ENCODE results near the gene TOMM22.

Gene TOMM22

GRCh38 chr22:38696606-38697424 lies 15.1 kb downstream of the TOMM22 start:
- DNase-seq (ENCODE audit: low spot score) = peak; percentile 62

GRCh38 chr22:38697425-38698089 lies 15.8 kb downstream of the TOMM22 start:
- DNase-seq (ENCODE audit: low spot score) = no peak

- no peak for DNase-seq (ENCODE audit: low spot score)
Measured at GRCh38 chr22:38698407-38699094, 16.8 kb downstream of the TOMM22 start.

- no peak for DNase-seq (ENCODE audit: low spot score)
Measured at GRCh38 chr22:38699143-38699542, 17.4 kb downstream of the TOMM22 start.

- DNase-seq (ENCODE audit: low spot score) = no peak
Measured at GRCh38 chr22:38699784-38700183, 18.0 kb downstream of the TOMM22 start.

- no peak for DNase-seq (ENCODE audit: low spot score)
Measured at GRCh38 chr22:38700270-38700788, 18.6 kb downstream of the TOMM22 start.

GRCh38 chr22:38700789-38701628 lies 19.3 kb downstream of the TOMM22 start, which contains the start of gene JOSD1:
Gene JOSD1 (minus strand): TSS chr22:38700943. CDS start chr22:38699987, 956 bp downstream.
- peak; percentile 84 for DNase-seq (ENCODE audit: low spot score)

- no peak for DNase-seq (ENCODE audit: low spot score)
Measured at GRCh38 chr22:38704654-38705234, 23.0 kb downstream of the TOMM22 start.

- peak; percentile 100 for DNase-seq (ENCODE audit: low spot score)
Measured at GRCh38 chr22:38705235-38706100, 23.7 kb downstream of the TOMM22 start, which contains the start of gene GTPBP1. Gene GTPBP1 (plus strand): TSS chr22:38705944. CDS start chr22:38705956, 12 bp downstream.

- DNase-seq (ENCODE audit: low spot score) = no peak
Measured at GRCh38 chr22:38706101-38706900, 24.5 kb downstream of the TOMM22 start.

- no peak for DNase-seq (ENCODE audit: low spot score)
Measured at GRCh38 chr22:38706901-38707195, 25.1 kb downstream of the TOMM22 start.

- DNase-seq (ENCODE audit: low spot score) = peak; percentile 48
Measured at GRCh38 chr22:38707346-38707745, 25.6 kb downstream of the TOMM22 start.

- DNase-seq (ENCODE audit: low spot score) = no peak
Measured at GRCh38 chr22:38707984-38708383, 26.2 kb downstream of the TOMM22 start.

- no peak for DNase-seq (ENCODE audit: low spot score)
Measured at GRCh38 chr22:38709306-38709705, 27.5 kb downstream of the TOMM22 start.

- DNase-seq (ENCODE audit: low spot score) = no peak
Measured at GRCh38 chr22:38710351-38710750, 28.6 kb downstream of the TOMM22 start.

GRCh38 chr22:38710866-38711265 lies 29.1 kb downstream of the TOMM22 start:
- no peak for DNase-seq (ENCODE audit: low spot score)

GRCh38 chr22:38712486-38713207 lies 30.9 kb downstream of the TOMM22 start:
- no peak for DNase-seq (ENCODE audit: low spot score)

GRCh38 chr22:38713921-38714320 lies 32.2 kb downstream of the TOMM22 start:
- DNase-seq (ENCODE audit: low spot score) = no peak
